Astrocyte (in vitro differentiated cells and primary cell): Measurements from ENCODE around the gene TPH2. TPM values are rescaled to one million over a fixed set of nuclear protein-coding genes. Genes with fewer than 3 reads are reported as not detected.

Experiments used
- DNase-seq: peaks from one replicate; pipeline ENCODE4 v3.0.0-alpha.2; 2010; ENCODE audit warnings: low read depth
- FAIRE-seq: peaks from 2 replicates; lab custom pipeline; 2011; peaks lifted over from hg19 to GRCh38; lab: Jason Lieb, UNC
- H2AFZ ChIP-seq: 2 replicates; pipeline ENCODE4 v1.6.0; 2012; ENCODE audit warnings: low read depth, low read length, inconsistent platforms
- H3K27ac ChIP-seq: 2 replicates; pipeline ENCODE4 v1.5.1; 2011; ENCODE audit warnings: low read depth, low read length, inconsistent platforms
- H3K27me3 ChIP-seq: 2 replicates; pipeline ENCODE4 v1.6.0; 2011; ENCODE audit warnings: low read length, inconsistent platforms; ENCODE audit not compliant: insufficient read depth
- H3K36me3 ChIP-seq: 2 replicates; pipeline ENCODE4 v1.5.1; 2011; ENCODE audit warnings: low read length, inconsistent platforms; ENCODE audit not compliant: insufficient read depth
- H3K4me1 ChIP-seq: 2 replicates; pipeline ENCODE4 v1.5.1; 2011; ENCODE audit warnings: low read length, inconsistent platforms; ENCODE audit not compliant: insufficient read depth
- H3K4me2 ChIP-seq: 2 replicates; pipeline ENCODE4 v1.6.0; 2012; ENCODE audit warnings: low read length, inconsistent platforms
- H3K4me3 ChIP-seq: 2 replicates; pipeline ENCODE4 v1.5.1; 2011; ENCODE audit warnings: low read depth, mild to moderate bottlenecking, low read length, inconsistent platforms; ENCODE audit not compliant: insufficient read depth
- H3K79me2 ChIP-seq: 2 replicates; pipeline ENCODE4 v1.6.0; 2012; ENCODE audit warnings: mild to moderate bottlenecking, low read length, inconsistent platforms; ENCODE audit not compliant: insufficient read depth
- H3K9ac ChIP-seq: 2 replicates; pipeline ENCODE4 v1.6.0; 2012; ENCODE audit warnings: mild to moderate bottlenecking, low read length, inconsistent platforms
- H3K9me3 ChIP-seq: 2 replicates; pipeline ENCODE4 v1.5.1; 2012; ENCODE audit warnings: low read depth, mild to moderate bottlenecking, low read length, inconsistent platforms; ENCODE audit not compliant: insufficient read depth
- H4K20me1 ChIP-seq: 2 replicates; pipeline ENCODE4 v1.6.0; 2012; ENCODE audit warnings: low read length, inconsistent platforms; ENCODE audit not compliant: insufficient read depth
- H3K27ac Mint-ChIP-seq: one replicate; pipeline ENCODE4 v1.8.0; 2021; ENCODE audit warnings: mild to moderate bottlenecking, mixed read lengths; ENCODE audit not compliant: unreplicated experiment
- H3K27me3 Mint-ChIP-seq: one replicate; pipeline ENCODE4 v1.8.0; 2021; ENCODE audit warnings: low read depth, mixed read lengths; ENCODE audit not compliant: unreplicated experiment
- H3K36me3 Mint-ChIP-seq: one replicate; pipeline ENCODE4 v1.8.0; 2021; ENCODE audit warnings: low read depth, mixed read lengths; ENCODE audit not compliant: unreplicated experiment
- H3K4me1 Mint-ChIP-seq: one replicate; pipeline ENCODE4 v1.8.0; 2021; ENCODE audit warnings: low read depth, mixed read lengths; ENCODE audit not compliant: unreplicated experiment
- H3K4me3 Mint-ChIP-seq: one replicate; pipeline ENCODE4 v1.8.0; 2021; ENCODE audit warnings: mild to moderate bottlenecking, moderate library complexity, mixed read lengths; ENCODE audit not compliant: unreplicated experiment
- H3K9me3 Mint-ChIP-seq: one replicate; pipeline ENCODE4 v1.8.0; 2021; ENCODE audit warnings: mild to moderate bottlenecking, mixed read lengths; ENCODE audit not compliant: unreplicated experiment
- EZH2 ChIP-seq: IDR thresholded peaks from 2 replicates; pipeline ENCODE4 v1.6.1; 2012; ENCODE audit warnings: mild to moderate bottlenecking, low read length, inconsistent platforms; ENCODE audit not compliant: insufficient read depth
- total RNA-seq: library from RNA; stranded (reverse); gene quantifications from 2 replicates; pipeline ENCODE4 v1.2.1, GENCODE V29; 2021
- TF ChIP-seq, protein P1 (sequence below): IDR thresholded peaks from 2 replicates; pipeline ENCODE4 v1.5.1; 2011; ENCODE audit warnings: low read depth, mild to moderate bottlenecking, inconsistent platforms, low read length, moderate library complexity; ENCODE audit not compliant: insufficient read depth

The TPH2 gene
- total RNA-seq, 1 donor from 2014 or later, result 0.30 TPM

DNA sequence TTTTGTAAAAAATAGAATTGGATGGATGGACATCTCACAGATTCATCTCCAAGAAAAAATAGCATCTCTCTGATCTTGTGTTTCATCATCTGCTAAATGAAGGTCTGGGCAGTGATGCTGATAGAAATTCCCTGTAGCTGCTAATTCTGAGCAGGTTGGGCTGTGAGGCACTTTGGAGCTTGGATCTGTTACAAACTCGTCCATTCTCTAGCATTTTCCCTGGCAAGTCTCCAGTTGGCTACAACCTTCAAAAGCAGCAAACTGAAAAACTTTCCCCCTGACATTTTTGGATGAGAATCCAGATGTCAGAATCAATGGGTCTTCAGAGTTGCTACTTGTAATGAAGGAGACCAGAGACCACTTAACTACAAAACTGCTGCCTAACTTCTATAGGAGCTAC, 72.7 kb downstream of the TPH2 start:
- DNase-seq (peak; percentile 42), FAIRE-seq (no peak)
- Mint-ChIP-seq H3K4me1 (peaks cover 37% of the 10 kb centered on the region), H3K4me3 (no peak overlapping the region), H3K9me3 (no peaks in the 10 kb centered on the region), H3K27ac (peak overlapping the region; percentile 87), H3K27me3 (no peaks in the 10 kb centered on the region), H3K36me3 (peaks cover under 1% of the 10 kb centered on the region)
- no peaks in the 10 kb centered on the region for H4K20me1 ChIP-seq
- H3K4me1 ChIP-seq, result peaks cover 17% of the 10 kb centered on the region
- H2AFZ ChIP-seq, result no peak overlapping the region
- no peaks in the 10 kb centered on the region for H3K9me3 ChIP-seq
- no peak overlapping the region for H3K9ac ChIP-seq
- H3K79me2 ChIP-seq, result no peaks in the 10 kb centered on the region
- no peak overlapping the region for H3K4me3 ChIP-seq
- H3K27me3 ChIP-seq, result no peaks in the 10 kb centered on the region
- H3K36me3 ChIP-seq, result no peaks in the 10 kb centered on the region
- peak overlapping the region; percentile 36 for H3K4me2 ChIP-seq
- no peak for TF ChIP-seq EZH2
- TF ChIP-seq, protein P1, sequence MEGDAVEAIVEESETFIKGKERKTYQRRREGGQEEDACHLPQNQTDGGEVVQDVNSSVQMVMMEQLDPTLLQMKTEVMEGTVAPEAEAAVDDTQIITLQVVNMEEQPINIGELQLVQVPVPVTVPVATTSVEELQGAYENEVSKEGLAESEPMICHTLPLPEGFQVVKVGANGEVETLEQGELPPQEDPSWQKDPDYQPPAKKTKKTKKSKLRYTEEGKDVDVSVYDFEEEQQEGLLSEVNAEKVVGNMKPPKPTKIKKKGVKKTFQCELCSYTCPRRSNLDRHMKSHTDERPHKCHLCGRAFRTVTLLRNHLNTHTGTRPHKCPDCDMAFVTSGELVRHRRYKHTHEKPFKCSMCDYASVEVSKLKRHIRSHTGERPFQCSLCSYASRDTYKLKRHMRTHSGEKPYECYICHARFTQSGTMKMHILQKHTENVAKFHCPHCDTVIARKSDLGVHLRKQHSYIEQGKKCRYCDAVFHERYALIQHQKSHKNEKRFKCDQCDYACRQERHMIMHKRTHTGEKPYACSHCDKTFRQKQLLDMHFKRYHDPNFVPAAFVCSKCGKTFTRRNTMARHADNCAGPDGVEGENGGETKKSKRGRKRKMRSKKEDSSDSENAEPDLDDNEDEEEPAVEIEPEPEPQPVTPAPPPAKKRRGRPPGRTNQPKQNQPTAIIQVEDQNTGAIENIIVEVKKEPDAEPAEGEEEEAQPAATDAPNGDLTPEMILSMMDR, result no peak
- H3K27ac ChIP-seq, result peak overlapping the region; percentile 66

DNA sequence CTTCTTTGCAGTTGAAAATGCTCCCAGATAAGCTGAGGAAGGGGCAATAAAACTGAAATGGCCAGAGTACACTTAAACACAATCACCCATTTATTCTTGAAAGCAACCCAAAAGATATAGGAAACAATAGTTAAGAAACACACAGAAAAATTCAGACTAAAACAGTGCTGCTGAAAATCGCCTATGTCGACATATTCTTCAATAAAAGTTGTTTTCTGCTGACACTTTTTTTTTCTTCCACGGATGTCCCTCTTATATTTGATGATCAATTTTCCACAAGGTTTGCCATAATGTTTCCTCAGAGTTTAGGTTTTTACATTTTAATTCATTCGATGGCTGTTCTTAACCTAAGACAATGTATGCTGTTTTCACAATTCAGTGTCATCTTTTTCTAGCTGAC, 74.2 kb downstream of the TPH2 start:
- FAIRE-seq, result no peak
- H3K27ac ChIP-seq, result no peak overlapping the region
- peaks cover 17% of the 10 kb centered on the region for H3K4me1 ChIP-seq
- H4K20me1 ChIP-seq, result no peaks in the 10 kb centered on the region
- H3K27me3 Mint-ChIP-seq, result no peaks in the 10 kb centered on the region
- no peak overlapping the region for H3K4me3 Mint-ChIP-seq
- no peaks in the 10 kb centered on the region for H3K36me3 Mint-ChIP-seq
- no peak overlapping the region for H3K4me2 ChIP-seq
- H3K9ac ChIP-seq, result no peak overlapping the region
- no peak overlapping the region for H3K27ac Mint-ChIP-seq
- H3K27me3 ChIP-seq, result no peaks in the 10 kb centered on the region
- no peaks in the 10 kb centered on the region for H3K79me2 ChIP-seq
- peaks cover 27% of the 10 kb centered on the region for H3K4me1 Mint-ChIP-seq
- H3K9me3 ChIP-seq, result no peaks in the 10 kb centered on the region
- H3K4me3 ChIP-seq, result no peak overlapping the region
- no peak for DNase-seq
- H2AFZ ChIP-seq, result no peak overlapping the region
- no peak for TF ChIP-seq EZH2
- TF ChIP-seq, protein P1, result no peak
- H3K9me3 Mint-ChIP-seq, result no peaks in the 10 kb centered on the region
- no peaks in the 10 kb centered on the region for H3K36me3 ChIP-seq

DNA sequence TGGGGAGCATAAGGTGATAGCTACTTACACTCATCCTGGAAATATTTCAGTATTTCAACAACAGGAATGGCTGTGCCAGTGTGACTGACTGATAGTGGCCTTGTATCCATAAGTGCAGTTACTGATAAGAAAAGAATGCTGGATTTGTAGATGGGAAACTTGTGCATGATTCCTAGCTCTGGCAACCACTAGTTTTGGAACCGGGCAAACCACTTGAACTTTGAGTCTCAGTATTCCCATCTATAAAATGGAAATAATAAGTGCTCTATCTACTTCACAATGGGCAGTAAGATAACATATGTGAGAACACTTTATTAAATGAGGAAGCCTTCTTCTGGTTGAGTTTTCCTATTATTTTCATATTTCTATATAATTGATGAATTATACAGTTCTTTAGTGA, 77.2 kb downstream of the TPH2 start:
- Histone ChIP-seq H3K9ac (no peak overlapping the region), H3K27ac (no peak overlapping the region), H3K4me2 (no peak overlapping the region), H3K4me3 (no peak overlapping the region), H3K36me3 (no peaks in the 10 kb centered on the region), H3K27me3 (no peaks in the 10 kb centered on the region), H3K4me1 (peaks cover 12% of the 10 kb centered on the region), H3K79me2 (no peaks in the 10 kb centered on the region), H3K9me3 (no peaks in the 10 kb centered on the region), H4K20me1 (no peaks in the 10 kb centered on the region), H2AFZ (no peak overlapping the region)
- Mint-ChIP-seq H3K36me3 (no peaks in the 10 kb centered on the region), H3K4me3 (no peak overlapping the region), H3K27ac (no peak overlapping the region), H3K9me3 (no peaks in the 10 kb centered on the region), H3K4me1 (peaks cover 17% of the 10 kb centered on the region), H3K27me3 (peaks cover 5% of the 10 kb centered on the region)
- DNase-seq, result no peak
- TF ChIP-seq, protein P1, result no peak
- no peak for TF ChIP-seq EZH2
- no peak for FAIRE-seq
